22Rv1 (cell line): ENCODE results near the gene PLAAT2.

Source experiments
- ZFX ChIP-seq: fragments of 450-650 bp; IDR thresholded peaks from 2 replicates; pipeline ENCODE4 v1.6.1; 2017; ENCODE audit warnings: antibody characterized with exemption, borderline replicate concordance
- TF ChIP-seq, protein P1 (sequence below): fragments of 450-650 bp; IDR thresholded peaks from 2 replicates; pipeline ENCODE4 v1.5.1; 2017; ENCODE audit warnings: mild to moderate bottlenecking

DNA sequence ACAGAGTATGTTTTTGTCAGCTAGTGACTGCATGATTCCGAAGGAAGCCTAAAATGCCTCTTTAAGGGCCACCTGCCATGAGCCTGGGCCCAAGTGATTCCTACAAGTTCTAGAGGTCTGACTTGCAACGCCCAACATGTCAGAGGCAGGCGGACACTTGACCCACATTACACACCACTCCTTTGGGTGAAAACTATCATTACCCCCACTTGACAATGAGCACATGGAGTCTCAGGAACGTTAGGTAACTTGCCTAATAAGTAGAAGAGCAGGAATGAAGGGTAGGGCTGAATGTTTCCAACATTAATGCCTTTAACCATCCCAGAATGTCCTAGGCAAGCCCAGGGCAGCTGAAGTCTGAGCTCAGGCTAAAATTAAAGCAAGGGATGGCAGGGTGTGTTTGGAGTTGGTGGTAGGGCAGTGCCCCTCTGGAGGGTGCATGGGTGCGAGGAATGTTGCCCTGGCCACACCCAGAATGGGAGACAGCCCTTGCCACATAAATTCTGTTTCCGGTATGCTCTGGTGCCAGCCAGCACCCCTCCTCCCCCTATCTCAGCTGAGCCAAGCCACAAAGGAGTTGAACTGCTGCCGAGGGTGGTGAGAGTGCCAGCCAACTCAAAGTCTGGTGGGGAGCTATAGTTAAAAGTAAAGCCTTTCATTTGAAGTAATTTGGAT, 2.5 kb downstream of the PLAAT2 start:
- TF ChIP-seq, protein P1, sequence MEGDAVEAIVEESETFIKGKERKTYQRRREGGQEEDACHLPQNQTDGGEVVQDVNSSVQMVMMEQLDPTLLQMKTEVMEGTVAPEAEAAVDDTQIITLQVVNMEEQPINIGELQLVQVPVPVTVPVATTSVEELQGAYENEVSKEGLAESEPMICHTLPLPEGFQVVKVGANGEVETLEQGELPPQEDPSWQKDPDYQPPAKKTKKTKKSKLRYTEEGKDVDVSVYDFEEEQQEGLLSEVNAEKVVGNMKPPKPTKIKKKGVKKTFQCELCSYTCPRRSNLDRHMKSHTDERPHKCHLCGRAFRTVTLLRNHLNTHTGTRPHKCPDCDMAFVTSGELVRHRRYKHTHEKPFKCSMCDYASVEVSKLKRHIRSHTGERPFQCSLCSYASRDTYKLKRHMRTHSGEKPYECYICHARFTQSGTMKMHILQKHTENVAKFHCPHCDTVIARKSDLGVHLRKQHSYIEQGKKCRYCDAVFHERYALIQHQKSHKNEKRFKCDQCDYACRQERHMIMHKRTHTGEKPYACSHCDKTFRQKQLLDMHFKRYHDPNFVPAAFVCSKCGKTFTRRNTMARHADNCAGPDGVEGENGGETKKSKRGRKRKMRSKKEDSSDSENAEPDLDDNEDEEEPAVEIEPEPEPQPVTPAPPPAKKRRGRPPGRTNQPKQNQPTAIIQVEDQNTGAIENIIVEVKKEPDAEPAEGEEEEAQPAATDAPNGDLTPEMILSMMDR = no peak
- TF ChIP-seq ZFX = no peak
